Activated T-cell treated with anti-CD3 and anti-CD28 coated beads, Interleukin-2, amount 50 U/mL, for 24 hours (primary cell): ENCODE measurements around the gene CAPN15.
"Not testable (repeated sequence)": the region's sequence is repeated elsewhere in the genome, so short reads cannot be mapped to it uniquely, and the experiment has no call there.

ENCODE experiments used
- DNase-seq: peaks from one replicate; pipeline ENCODE4 v3.0.0-alpha.2; 2020
- H3K27ac Mint-ChIP-seq: 2 replicates; pipeline ENCODE4 v1.8.0; 2020; ENCODE audit warnings: mild to moderate bottlenecking, mixed read lengths
- H3K27me3 Mint-ChIP-seq: 2 replicates; pipeline ENCODE4 v1.8.0; 2020; ENCODE audit warnings: mixed read lengths
- H3K36me3 Mint-ChIP-seq: 2 replicates; pipeline ENCODE4 v1.8.0; 2020; ENCODE audit warnings: low read depth, mixed read lengths
- H3K4me1 Mint-ChIP-seq: 2 replicates; pipeline ENCODE4 v1.8.0; 2020; ENCODE audit warnings: low read depth, mixed read lengths
- H3K4me3 Mint-ChIP-seq: 2 replicates; pipeline ENCODE4 v1.8.0; 2020; ENCODE audit warnings: mild to moderate bottlenecking, moderate library complexity, mixed read lengths
- H3K9me3 Mint-ChIP-seq: 2 replicates; pipeline ENCODE4 v1.8.0; 2020; ENCODE audit warnings: mixed read lengths

CAPN15 gene

GRCh38 chr16:527015-527903 lies at the start of gene CAPN15:
Gene CAPN15, plus strand, starts transcription at chr16:527712. Its CDS starts 19,127 bp downstream, at chr16:546839.
- Mint-ChIP-seq H3K4me3 (peak within 1 kb of the TSS; percentile 95), H3K27ac (peak within 1 kb of the TSS; percentile 100), H3K27me3 (no peaks in the 10 kb centered on the region), H3K4me1 (peaks cover 53% of the 10 kb centered on the region), H3K36me3 (peaks cover 60% of the 10 kb centered on the region), H3K9me3 (no peaks in the 10 kb centered on the region)
- peak; percentile 93 for DNase-seq

DNA sequence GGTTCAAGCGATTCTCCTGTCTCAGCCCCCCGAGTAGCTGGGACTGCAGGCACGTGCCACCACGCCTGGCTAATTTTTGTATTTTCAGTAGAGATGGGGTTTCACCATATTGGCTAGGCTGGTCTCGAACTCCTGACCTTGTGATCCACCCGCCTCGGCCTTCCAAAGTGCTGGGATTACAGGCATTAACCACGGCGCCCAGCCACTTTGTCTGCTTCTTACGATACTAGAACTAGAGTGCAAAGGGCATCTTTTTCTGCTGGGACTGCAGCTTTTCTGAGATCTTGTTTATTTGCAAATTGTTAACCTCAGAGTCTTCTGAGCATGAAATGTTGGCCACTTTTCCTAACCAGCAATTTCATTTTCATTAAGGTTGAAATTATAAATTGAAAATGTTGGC lies 49.2 kb upstream of the CAPN15 start:
- not testable (repeated sequence) for H3K27me3 Mint-ChIP-seq, H3K4me3 Mint-ChIP-seq, H3K9me3 Mint-ChIP-seq, H3K4me1 Mint-ChIP-seq, H3K27ac Mint-ChIP-seq, DNase-seq
- H3K36me3 Mint-ChIP-seq, result peaks cover 17% of the 10 kb centered on the region

GRCh38 chr16:482468-483185 lies 44.9 kb upstream of the CAPN15 start:
- Mint-ChIP-seq H3K4me1 (no peaks in the 10 kb centered on the region), H3K9me3 (no peaks in the 10 kb centered on the region), H3K27ac (no peak overlapping the region), H3K27me3 (no peaks in the 10 kb centered on the region), H3K36me3 (peaks cover 20% of the 10 kb centered on the region), H3K4me3 (no peak overlapping the region)
- no peak for DNase-seq

DNA sequence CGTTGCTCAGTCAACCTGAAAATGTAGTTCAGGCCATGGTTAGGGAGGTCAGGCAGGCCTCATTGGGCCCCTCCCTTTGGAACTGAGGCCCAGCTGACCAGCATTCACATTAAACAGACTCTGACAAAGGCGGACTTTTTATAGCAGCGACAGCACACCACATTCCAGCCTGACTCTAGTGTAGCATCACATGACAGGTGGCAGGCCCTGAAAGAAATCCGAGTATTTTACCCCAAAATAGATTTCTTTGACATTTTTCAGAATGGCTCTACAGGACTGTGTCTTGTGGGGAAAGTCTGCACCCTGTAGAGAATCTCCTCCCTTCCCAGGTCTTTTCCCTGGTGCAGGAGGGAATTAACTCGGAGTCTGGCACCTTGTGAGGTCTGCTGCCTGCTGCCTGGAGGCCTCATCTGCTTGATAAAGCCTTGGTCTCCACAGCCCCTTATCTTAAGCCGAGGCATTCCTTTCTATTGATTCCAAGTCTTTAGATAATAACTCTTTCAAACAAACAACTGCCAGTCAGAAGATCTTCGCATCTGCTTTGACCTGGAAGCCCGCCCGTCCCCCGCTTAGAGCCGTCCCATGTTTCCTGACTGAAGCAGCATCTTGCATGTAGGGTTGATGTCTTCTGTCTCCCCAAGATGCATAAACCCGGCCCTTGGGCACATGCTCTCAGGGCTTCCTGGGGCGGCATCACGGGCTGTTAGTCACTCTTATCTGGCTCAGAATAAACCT lies 44.0 kb upstream of the CAPN15 start:
- no peak for DNase-seq
- no peaks in the 10 kb centered on the region for H3K27me3 Mint-ChIP-seq
- H3K36me3 Mint-ChIP-seq, result peaks cover 24% of the 10 kb centered on the region
- H3K9me3 Mint-ChIP-seq, result no peaks in the 10 kb centered on the region
- H3K4me1 Mint-ChIP-seq, result no peaks in the 10 kb centered on the region
- no peak overlapping the region for H3K4me3 Mint-ChIP-seq
- H3K27ac Mint-ChIP-seq, result no peak overlapping the region

DNA sequence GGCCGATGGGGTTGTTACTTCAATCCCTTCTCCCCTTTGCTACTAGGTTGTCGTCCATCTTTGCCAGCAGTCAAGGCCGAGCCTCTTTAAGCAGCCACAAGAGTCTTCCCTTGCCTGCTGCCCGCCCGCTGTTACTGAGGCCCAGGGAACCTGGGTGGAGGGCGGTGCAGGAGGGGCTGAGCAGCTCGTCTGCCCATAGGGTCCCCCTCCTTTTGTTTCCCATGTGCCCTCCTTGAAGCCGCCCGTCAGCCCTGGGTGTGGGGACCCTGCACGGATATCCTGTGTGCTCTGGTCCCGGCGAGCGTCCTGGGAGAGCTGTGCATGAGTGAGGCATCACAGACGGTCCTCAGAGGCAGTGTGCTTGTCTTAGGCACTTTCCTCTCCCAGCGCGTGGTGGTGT lies 37.9 kb upstream of the CAPN15 start:
- H3K4me1 Mint-ChIP-seq, result no peaks in the 10 kb centered on the region
- H3K27me3 Mint-ChIP-seq, result no peaks in the 10 kb centered on the region
- peaks cover 41% of the 10 kb centered on the region for H3K36me3 Mint-ChIP-seq
- no peak overlapping the region for H3K27ac Mint-ChIP-seq
- H3K4me3 Mint-ChIP-seq, result no peak overlapping the region
- no peak for DNase-seq
- H3K9me3 Mint-ChIP-seq, result no peaks in the 10 kb centered on the region

- Mint-ChIP-seq H3K36me3 (peaks cover 41% of the 10 kb centered on the region), H3K9me3 (no peaks in the 10 kb centered on the region), H3K27ac (no peak overlapping the region)
These were observed 36.7 kb upstream of the CAPN15 start for GRCh38 chr16:490768-491167.

GRCh38 chr16:491220-491919 lies 36.1 kb upstream of the CAPN15 start:
- H3K36me3 Mint-ChIP-seq, result peaks cover 41% of the 10 kb centered on the region
- H3K4me3 Mint-ChIP-seq, result no peak overlapping the region
- no peak overlapping the region for H3K27ac Mint-ChIP-seq
- H3K4me1 Mint-ChIP-seq, result no peaks in the 10 kb centered on the region
- no peaks in the 10 kb centered on the region for H3K9me3 Mint-ChIP-seq
- no peak for DNase-seq
- no peaks in the 10 kb centered on the region for H3K27me3 Mint-ChIP-seq

More at GRCh38 chr16:490768-491167, 36.7 kb upstream of the CAPN15 start:
- H3K27me3 Mint-ChIP-seq, result no peaks in the 10 kb centered on the region
- no peak for DNase-seq
- no peak overlapping the region for H3K4me3 Mint-ChIP-seq
- H3K4me1 Mint-ChIP-seq, result no peaks in the 10 kb centered on the region

- Mint-ChIP-seq H3K4me1 (no peaks in the 10 kb centered on the region), H3K4me3 (no peak overlapping the region), H3K27me3 (no peaks in the 10 kb centered on the region)
These were observed 35.2 kb upstream of the CAPN15 start for GRCh38 chr16:492211-492875.

GRCh38 chr16:494676-495075 lies 32.8 kb upstream of the CAPN15 start:
- not testable (repeated sequence) for H3K4me3 Mint-ChIP-seq, DNase-seq, H3K4me1 Mint-ChIP-seq, H3K27ac Mint-ChIP-seq, H3K9me3 Mint-ChIP-seq, H3K27me3 Mint-ChIP-seq
- H3K36me3 Mint-ChIP-seq, result peaks cover 33% of the 10 kb centered on the region

More at GRCh38 chr16:492211-492875, 35.2 kb upstream of the CAPN15 start:
- peaks cover 39% of the 10 kb centered on the region for H3K36me3 Mint-ChIP-seq
- DNase-seq, result no peak
- no peak overlapping the region for H3K27ac Mint-ChIP-seq
- H3K9me3 Mint-ChIP-seq, result no peaks in the 10 kb centered on the region

DNA sequence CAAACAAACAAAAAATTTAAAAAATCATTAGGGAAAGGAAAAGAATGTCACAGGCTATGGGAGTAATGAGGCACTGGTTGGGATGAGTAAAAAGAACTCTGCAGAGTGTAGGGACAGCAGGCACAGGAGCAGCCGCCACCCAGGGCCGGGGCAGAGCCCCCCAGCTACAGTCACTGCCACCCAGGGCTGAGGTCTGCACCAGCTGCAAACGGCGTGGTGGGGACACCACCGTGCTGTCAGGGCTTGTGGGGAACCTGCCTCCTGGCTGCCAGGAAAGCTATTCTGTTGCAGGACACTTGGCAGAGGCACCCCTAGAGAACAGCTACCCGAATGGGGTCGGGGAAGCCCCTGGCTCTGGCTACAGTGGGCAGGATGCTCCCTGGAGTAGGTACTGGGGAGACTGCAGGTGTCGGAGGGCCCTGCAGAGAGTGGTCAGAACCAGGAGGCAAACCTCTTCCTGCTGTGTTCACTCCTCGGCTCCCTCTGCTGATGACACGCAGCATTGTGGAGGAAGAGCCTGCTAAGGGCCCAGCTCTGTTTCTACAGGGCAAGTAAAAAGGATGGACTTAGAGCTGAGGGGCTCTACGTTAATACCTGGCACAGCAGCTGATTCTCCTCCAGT lies 32.3 kb upstream of the CAPN15 start:
- Mint-ChIP-seq H3K4me1 (no peaks in the 10 kb centered on the region), H3K36me3 (peaks cover 31% of the 10 kb centered on the region), H3K27me3 (no peaks in the 10 kb centered on the region), H3K27ac (no peak overlapping the region), H3K9me3 (no peaks in the 10 kb centered on the region), H3K4me3 (no peak overlapping the region)
- no peak for DNase-seq

GRCh38 chr16:496097-496886 lies 31.2 kb upstream of the CAPN15 start:
- Mint-ChIP-seq H3K27me3 (no peaks in the 10 kb centered on the region), H3K4me3 (no peak overlapping the region), H3K27ac (no peak overlapping the region), H3K36me3 (peaks cover 24% of the 10 kb centered on the region), H3K4me1 (no peaks in the 10 kb centered on the region), H3K9me3 (no peaks in the 10 kb centered on the region)
- no peak for DNase-seq

- peaks cover 18% of the 10 kb centered on the region for H3K36me3 Mint-ChIP-seq
These were observed 30.3 kb upstream of the CAPN15 start for GRCh38 chr16:497258-497657.

DNA sequence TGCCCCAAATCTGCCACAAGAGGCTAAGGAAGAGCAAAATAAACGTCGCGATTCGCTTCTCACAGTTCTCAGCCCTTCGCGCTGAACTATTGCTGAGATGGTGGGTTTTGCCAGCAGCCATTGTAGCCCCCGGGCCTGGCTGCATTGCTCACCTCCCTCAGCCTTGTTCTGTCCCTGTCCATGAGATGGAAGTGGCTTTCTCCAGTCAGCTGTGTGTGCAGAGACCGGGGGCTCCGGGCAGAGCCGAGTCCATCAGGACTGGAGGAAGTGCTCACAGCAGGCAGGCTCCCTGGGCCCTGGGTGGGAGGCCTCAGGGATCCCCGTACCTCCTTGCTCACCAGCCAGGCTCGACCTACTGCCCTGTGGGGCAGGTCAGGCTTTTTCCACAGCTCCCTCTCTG lies 27.6 kb upstream of the CAPN15 start:
- peaks cover 15% of the 10 kb centered on the region for H3K36me3 Mint-ChIP-seq
- H3K27ac Mint-ChIP-seq, result no peak overlapping the region
- H3K4me3 Mint-ChIP-seq, result no peak overlapping the region
- no peak for DNase-seq
- H3K27me3 Mint-ChIP-seq, result no peaks in the 10 kb centered on the region
- no peaks in the 10 kb centered on the region for H3K4me1 Mint-ChIP-seq
- H3K9me3 Mint-ChIP-seq, result no peaks in the 10 kb centered on the region

More at GRCh38 chr16:497258-497657, 30.3 kb upstream of the CAPN15 start:
- no peaks in the 10 kb centered on the region for H3K27me3 Mint-ChIP-seq
- no peaks in the 10 kb centered on the region for H3K4me1 Mint-ChIP-seq
- DNase-seq, result no peak
- no peak overlapping the region for H3K27ac Mint-ChIP-seq
- H3K4me3 Mint-ChIP-seq, result no peak overlapping the region
- no peaks in the 10 kb centered on the region for H3K9me3 Mint-ChIP-seq
